Kidney capillary endothelial cell (primary cell): ENCODE results near the gene PYROXD2.

Experiments used
- DNase-seq: peaks from one replicate; pipeline ENCODE4 v3.0.0-alpha.2; 2018; ENCODE audit warnings: low spot score

The PYROXD2 gene

GRCh38 chr10:98414578-98414931, 427 bp downstream of the PYROXD2 start:
- DNase-seq = no peak

- DNase-seq = no peak
These were observed 3.2 kb downstream of the PYROXD2 start for GRCh38 chr10:98411768-98412167.

- no peak for DNase-seq
These were observed 3.8 kb downstream of the PYROXD2 start for GRCh38 chr10:98411166-98411565.

GRCh38 chr10:98410759-98411158, 4.2 kb downstream of the PYROXD2 start:
- DNase-seq = no peak

- no peak for DNase-seq
These were observed 4.7 kb downstream of the PYROXD2 start for GRCh38 chr10:98410135-98410743.

- no peak for DNase-seq
These were observed 6.2 kb downstream of the PYROXD2 start for GRCh38 chr10:98408799-98409198.

- no peak for DNase-seq
These were observed 7.2 kb downstream of the PYROXD2 start for GRCh38 chr10:98407744-98408241.

- no peak for DNase-seq
These were observed 7.8 kb downstream of the PYROXD2 start for GRCh38 chr10:98407017-98407743.

GRCh38 chr10:98405422-98405821, 9.6 kb downstream of the PYROXD2 start:
- DNase-seq = no peak

- DNase-seq = no peak
These were observed 10.2 kb downstream of the PYROXD2 start for GRCh38 chr10:98404571-98405359.

- no peak for DNase-seq
These were observed 11.0 kb downstream of the PYROXD2 start for GRCh38 chr10:98403812-98404504.

GRCh38 chr10:98402931-98403718, 11.9 kb downstream of the PYROXD2 start:
- DNase-seq = no peak

- no peak for DNase-seq
These were observed 12.5 kb downstream of the PYROXD2 start for GRCh38 chr10:98402478-98402877.

GRCh38 chr10:98400482-98400881, 14.5 kb downstream of the PYROXD2 start:
- DNase-seq = no peak

- DNase-seq = no peak
These were observed 15.2 kb downstream of the PYROXD2 start for GRCh38 chr10:98399784-98400183.

GRCh38 chr10:98397089-98397600, 17.8 kb downstream of the PYROXD2 start:
- DNase-seq = no peak

GRCh38 chr10:98396096-98397063, 18.6 kb downstream of the PYROXD2 start:
- DNase-seq = no peak

- DNase-seq = no peak
These were observed 20.0 kb downstream of the PYROXD2 start for GRCh38 chr10:98394851-98395440.

- no peak for DNase-seq
These were observed 23.4 kb downstream of the PYROXD2 start for GRCh38 chr10:98391578-98391991.

GRCh38 chr10:98391065-98391464, 23.9 kb downstream of the PYROXD2 start:
- DNase-seq = no peak
